B cell (primary cell): ENCODE data around the gene ANKS1B. TPM values are rescaled to one million over a fixed set of nuclear protein-coding genes. Genes with fewer than 3 reads are reported as not detected.

Experiments used
- ATAC-seq: fragments of 200-7000 bp; cut with Tn5 transposase; one replicate; pipeline ENCODE4 v1.10.0; 2021; ENCODE audit warnings: low read depth, mild to moderate bottlenecking, moderate number of reproducible peaks, moderate library complexity
- CTCF ChIA-PET: fragments of 350-600 bp; sonication (Branson Sonifier 250); formaldehyde crosslinking; loops from one replicate; lab custom pipeline; 2021; ENCODE audit warnings: antibody characterized with exemption, inconsistent platforms; lab: Charles Lee
- POLR2A ChIA-PET: fragments of 350-600 bp; sonication (Branson Sonifier 250); formaldehyde crosslinking; loops from one replicate; lab custom pipeline; 2021; ENCODE audit warnings: antibody characterized with exemption; lab: Charles Lee
- DNase-seq: peaks from one replicate; pipeline ENCODE4 v3.0.0; 2013
- H2AFZ ChIP-seq: 2 replicates; pipeline ENCODE4 v1.6.1; 2012; ENCODE audit warnings: mild to moderate bottlenecking, low read depth, low read length; ENCODE audit not compliant: insufficient read depth, poor library complexity, severe bottlenecking
- H3K27ac ChIP-seq, 2 donors: 1 replicate in 1 of 2; 2 replicates in 1 of 2; pipeline ENCODE4 v1.5.1; 2012 to 2013; ENCODE audit warnings: low read length in 2 of 2, mild to moderate bottlenecking in 2 of 2, moderate library complexity in 1 of 2
- H3K27me3 ChIP-seq, 4 experiments: fragments of 200-600 bp in 1 of 4; sonication (generic) in 1 of 4; replicated peaks in 1 of 4; 1 replicate in 2 of 4; 2 replicates in 2 of 4; pipeline versions ENCODE4 v1.6.1 to v1.7.0; 2013 to 2016; ENCODE audit warnings: low read length in 3 of 4, mild to moderate bottlenecking in 2 of 4, mixed read lengths in 1 of 4, moderate library complexity in 1 of 4; ENCODE audit not compliant: insufficient read depth in 4 of 4, control insufficient read depth in 3 of 4; ENCODE audit errors: control extremely low read depth in 1 of 4
- H3K36me3 ChIP-seq, 2 experiments: replicated peaks in 1 of 2; 1 replicate in 1 of 2; 2 replicates in 1 of 2; pipeline versions ENCODE4 v1.6.1 to v1.7.1; 2013; ENCODE audit warnings: low read length in 1 of 2; ENCODE audit not compliant: insufficient read depth in 2 of 2, control insufficient read depth in 1 of 2; ENCODE audit errors: control extremely low read depth in 1 of 2, extremely low read depth in 1 of 2
- H3K4me1 ChIP-seq, 2 donors: fragments of 200-600 bp in 1 of 2; sonication (generic) in 1 of 2; 1 replicate in 1 of 2; 2 replicates in 1 of 2; pipeline versions ENCODE4 v1.5.1 to v1.6.1; 2013 to 2017; ENCODE audit warnings: low read length in 2 of 2; ENCODE audit not compliant: control insufficient read depth in 2 of 2, insufficient read depth in 2 of 2
- H3K4me2 ChIP-seq: replicated peaks from 2 replicates; pipeline ENCODE3; 2012; ENCODE audit warnings: mild to moderate bottlenecking, low read depth, low read length; ENCODE audit not compliant: poor library complexity, severe bottlenecking
- H3K4me3 ChIP-seq, 5 experiments: fragments of 200-600 bp in 1 of 5; sonication (generic) in 1 of 5; 1 replicate in 3 of 5; 2 replicates in 2 of 5; pipeline versions ENCODE4 v1.5.1 to v1.7.0; 2011 to 2016; ENCODE audit warnings: low read length in 4 of 5, mild to moderate bottlenecking in 4 of 5, low read depth in 2 of 5, control low read depth in 1 of 5, moderate library complexity in 1 of 5; ENCODE audit not compliant: insufficient read depth in 1 of 5; ENCODE audit errors: control extremely low read depth in 1 of 5, extremely low read depth in 1 of 5
- H3K79me2 ChIP-seq: fragments of 200-600 bp; sonication (generic); one replicate; pipeline ENCODE4 v1.6.0; 2016; ENCODE audit warnings: low read length; ENCODE audit not compliant: control insufficient read depth, insufficient read depth
- H3K9ac ChIP-seq: fragments of 200-600 bp; sonication (generic); 2 replicates; pipeline ENCODE4 v1.6.1; 2017; ENCODE audit warnings: mild to moderate bottlenecking, low read length, moderate library complexity
- H3K9me3 ChIP-seq, 3 donors: one replicate each; pipeline versions ENCODE4 v1.6.1 to v1.7.1; 2013; ENCODE audit warnings: low read length in 2 of 3; ENCODE audit not compliant: control insufficient read depth in 2 of 3, insufficient read depth in 1 of 3; ENCODE audit errors: control extremely low read depth in 1 of 3
- H4K20me1 ChIP-seq: 2 replicates; pipeline ENCODE4 v1.6.0; 2012; ENCODE audit warnings: mild to moderate bottlenecking, low read length; ENCODE audit not compliant: insufficient read depth, control insufficient read depth, poor library complexity, severe bottlenecking
- H3K27ac Mint-ChIP-seq: one replicate; pipeline ENCODE4 v1.8.0; 2021; ENCODE audit warnings: mixed read lengths
- H3K27me3 Mint-ChIP-seq: one replicate; pipeline ENCODE4 v1.8.0; 2021; ENCODE audit warnings: mixed read lengths
- H3K4me1 Mint-ChIP-seq: one replicate; pipeline ENCODE4 v1.8.0; 2021; ENCODE audit warnings: mixed read lengths
- H3K4me3 Mint-ChIP-seq: one replicate; pipeline ENCODE4 v1.8.0; 2021; ENCODE audit warnings: mixed read lengths
- H3K9me3 Mint-ChIP-seq: one replicate; pipeline ENCODE4 v1.8.0; 2022; ENCODE audit warnings: mixed read lengths; ENCODE audit not compliant: insufficient read depth
- EZH2 ChIP-seq: IDR thresholded peaks from 2 replicates; pipeline ENCODE4 v1.6.1; 2012; ENCODE audit warnings: borderline replicate concordance, low read depth, mild to moderate bottlenecking, moderate library complexity, low read length; ENCODE audit not compliant: insufficient read depth, poor library complexity, severe bottlenecking
- WGBS: methylation state at CpG from one replicate; pipeline ENCODE4 v1.1.5; 2013; ENCODE audit warnings: missing lambda C conversion rate; ENCODE audit not compliant: insufficient coverage; 5-methylcytosine and 5-hydroxymethylcytosine counted together
- intact Hi-C: fragments of 100-400 bp; cut with micrococcal nuclease; formaldehyde crosslinking; loops from one replicate; pipeline ENCODE4 v1.10.0; 2022
- polyA plus RNA-seq: library from polyadenylated mRNA; depleted of rRNA; stranded (reverse); fragments of >200 nt; gene quantifications from 2 replicates; pipeline ENCODE4 v1.2.3, GENCODE V29; 2012
- total RNA-seq, 2 donors: library from RNA; stranded (reverse); fragments of 120-200 nt in 1 of 2; gene quantifications; 1 replicate in 1 of 2; 2 replicates in 1 of 2; pipeline versions ENCODE4 v1.2.3 to v1.2.4, GENCODE V29; 2013 to 2022
- TF ChIP-seq, protein P1 (sequence below): fragments of 200-600 bp; IDR thresholded peaks from one replicate; pipeline ENCODE4 v1.8.0; 2022; ENCODE audit warnings: antibody characterized with exemption, mild to moderate bottlenecking

Gene ANKS1B
- total and polyA plus RNA-seq, 2 donors (not counting 1 experiment from before 2014, with no cell fraction given), result not detected

- CTCF ChIA-PET, result no interaction called here
- H3K9ac ChIP-seq, result no peak overlapping the region
- H3K27me3 Mint-ChIP-seq, result peaks cover 8% of the 10 kb centered on the region
- no peaks in the 10 kb centered on the region for H3K9me3 Mint-ChIP-seq
- no peak for DNase-seq
- H3K4me3 ChIP-seq, result no peak overlapping the region
- intact Hi-C loops, result no loop called here
- POLR2A ChIA-PET, result no interaction called here
- no peak overlapping the region for H2AFZ ChIP-seq
- no peak overlapping the region for H3K4me3 Mint-ChIP-seq
- H3K4me1 ChIP-seq, result no peaks in the 10 kb centered on the region
- TF ChIP-seq EZH2, result no peak
- TF ChIP-seq, protein P1, sequence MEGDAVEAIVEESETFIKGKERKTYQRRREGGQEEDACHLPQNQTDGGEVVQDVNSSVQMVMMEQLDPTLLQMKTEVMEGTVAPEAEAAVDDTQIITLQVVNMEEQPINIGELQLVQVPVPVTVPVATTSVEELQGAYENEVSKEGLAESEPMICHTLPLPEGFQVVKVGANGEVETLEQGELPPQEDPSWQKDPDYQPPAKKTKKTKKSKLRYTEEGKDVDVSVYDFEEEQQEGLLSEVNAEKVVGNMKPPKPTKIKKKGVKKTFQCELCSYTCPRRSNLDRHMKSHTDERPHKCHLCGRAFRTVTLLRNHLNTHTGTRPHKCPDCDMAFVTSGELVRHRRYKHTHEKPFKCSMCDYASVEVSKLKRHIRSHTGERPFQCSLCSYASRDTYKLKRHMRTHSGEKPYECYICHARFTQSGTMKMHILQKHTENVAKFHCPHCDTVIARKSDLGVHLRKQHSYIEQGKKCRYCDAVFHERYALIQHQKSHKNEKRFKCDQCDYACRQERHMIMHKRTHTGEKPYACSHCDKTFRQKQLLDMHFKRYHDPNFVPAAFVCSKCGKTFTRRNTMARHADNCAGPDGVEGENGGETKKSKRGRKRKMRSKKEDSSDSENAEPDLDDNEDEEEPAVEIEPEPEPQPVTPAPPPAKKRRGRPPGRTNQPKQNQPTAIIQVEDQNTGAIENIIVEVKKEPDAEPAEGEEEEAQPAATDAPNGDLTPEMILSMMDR, result no peak
- H3K4me2 ChIP-seq, result no peak overlapping the region
- H3K27me3 ChIP-seq, result no peaks in the 10 kb centered on the region
- no peaks in the 10 kb centered on the region for H3K4me1 Mint-ChIP-seq
- no peak for ATAC-seq
- no peaks in the 10 kb centered on the region for H3K36me3 ChIP-seq
- 95% methylated on average over 2 of the region's 6 CpGs for WGBS
- H3K27ac Mint-ChIP-seq, result no peak overlapping the region
- H3K79me2 ChIP-seq, result no peaks in the 10 kb centered on the region
- no peaks in the 10 kb centered on the region for H4K20me1 ChIP-seq
- H3K9me3 ChIP-seq, result peaks cover 0 to 4% (median 0%) of the 10 kb centered on the region in 3 donors
- H3K27ac ChIP-seq, result no peak overlapping the region
Measured at GRCh38 chr12:98908866-98909265, 1075.9 kb downstream of the ANKS1B start.

- CTCF ChIA-PET, result interaction anchor here (0.6 kb wide), 1 partner anchor 488 kb away, joined by 3 read pairs; no protein-coding TSS in a partner anchor
- Mint-ChIP-seq H3K27me3 (peaks cover 10% of the 10 kb centered on the region), H3K9me3 (peaks cover 2% of the 10 kb centered on the region), H3K4me3 (no peak overlapping the region), H3K27ac (no peak overlapping the region), H3K4me1 (no peaks in the 10 kb centered on the region)
- Histone ChIP-seq H3K36me3 (no peaks in the 10 kb centered on the region), H3K27ac (no peak overlapping the region), H4K20me1 (no peaks in the 10 kb centered on the region), H3K4me1 (no peaks in the 10 kb centered on the region), H3K79me2 (no peaks in the 10 kb centered on the region), H3K9me3 (peaks cover 0 to 4% (median 0%) of the 10 kb centered on the region in 3 donors), H3K4me3 (no peak overlapping the region), H3K27me3 (no peaks in the 10 kb centered on the region), H3K9ac (no peak overlapping the region), H2AFZ (no peak overlapping the region), H3K4me2 (no peak overlapping the region)
- ATAC-seq (no peak), DNase-seq (no peak)
- POLR2A ChIA-PET, result no interaction called here
- intact Hi-C loops, result no loop called here
- TF ChIP-seq, protein P1, result no peak
Measured at GRCh38 chr12:98903875-98904274, 1080.9 kb downstream of the ANKS1B start.
